ENCODE results near the gene NLRP9. TPM values are rescaled to one million over a fixed set of nuclear protein-coding genes. Genes with fewer than 3 reads are reported as not detected.

The NLRP9 gene
- total RNA-seq, 1 donor from 2014 or later: not detected

- no peaks in the 10 kb centered on the region for H3K27me3 ChIP-seq
- H3K27ac ChIP-seq: no peak overlapping the region
- H3K36me3 ChIP-seq: peaks cover 72% of the 10 kb centered on the region
- intact Hi-C loops (cut with DNase I): no loop called here
- H3K4me3 ChIP-seq: no peak overlapping the region
- H3K4me1 ChIP-seq: no peaks in the 10 kb centered on the region
- no peaks in the 10 kb centered on the region for H3K9me3 ChIP-seq
- no peak for TF ChIP-seq CTCF (IDR thresholded peaks at IDR 0.05)
- peak; percentile 52 for DNase-seq
- ATAC-seq: no peak
These were observed 43.3 kb downstream of the NLRP9 start for GRCh38 chr19:55694656-55695491.

- intact Hi-C loops (cut with DNase I): no loop called here
- H3K36me3 ChIP-seq: peaks cover 78% of the 10 kb centered on the region
- ATAC-seq: no peak
- no peak overlapping the region for H3K4me3 ChIP-seq
- TF ChIP-seq CTCF (IDR thresholded peaks at IDR 0.05): no peak
- DNase-seq: no peak
- no peak overlapping the region for H3K27ac ChIP-seq
- H3K9me3 ChIP-seq: no peaks in the 10 kb centered on the region
- H3K27me3 ChIP-seq: no peaks in the 10 kb centered on the region
- H3K4me1 ChIP-seq: no peaks in the 10 kb centered on the region
These were observed 44.0 kb downstream of the NLRP9 start for GRCh38 chr19:55694241-55694655.

GRCh38 chr19:55693336-55693974 lies 44.7 kb downstream of the NLRP9 start:
- Histone ChIP-seq H3K9me3 (no peaks in the 10 kb centered on the region), H3K27ac (no peak overlapping the region), H3K36me3 (peaks cover 86% of the 10 kb centered on the region), H3K4me1 (no peaks in the 10 kb centered on the region), H3K27me3 (no peaks in the 10 kb centered on the region), H3K4me3 (no peak overlapping the region)
- ATAC-seq: no peak
- no peak for TF ChIP-seq CTCF (IDR thresholded peaks at IDR 0.05)
- intact Hi-C loops (cut with DNase I): no loop called here
- DNase-seq: no peak

GRCh38 chr19:55692681-55693081 lies 45.5 kb downstream of the NLRP9 start:
- no peak for ATAC-seq
- Histone ChIP-seq H3K4me1 (no peaks in the 10 kb centered on the region), H3K27me3 (no peaks in the 10 kb centered on the region), H3K36me3 (peaks cover 88% of the 10 kb centered on the region), H3K9me3 (no peaks in the 10 kb centered on the region), H3K27ac (no peak overlapping the region), H3K4me3 (no peak overlapping the region)
- intact Hi-C loops (cut with DNase I): no loop called here
- no peak for DNase-seq
- TF ChIP-seq CTCF (IDR thresholded peaks at IDR 0.05): no peak

GRCh38 chr19:55691561-55692481 lies 46.4 kb downstream of the NLRP9 start:
- Histone ChIP-seq H3K27me3 (no peaks in the 10 kb centered on the region), H3K36me3 (peaks cover 86% of the 10 kb centered on the region), H3K4me3 (no peak overlapping the region), H3K4me1 (no peaks in the 10 kb centered on the region), H3K27ac (no peak overlapping the region), H3K9me3 (no peaks in the 10 kb centered on the region)
- no peak for TF ChIP-seq CTCF (IDR thresholded peaks at IDR 0.05)
- ATAC-seq: no peak
- DNase-seq: no peak
- intact Hi-C loops (cut with DNase I): no loop called here
